Progenitor cell of endocrine pancreas (in vitro differentiated cells): ENCODE results near the gene RNF220. TPM values are rescaled to one million over a fixed set of nuclear protein-coding genes. Genes with fewer than 3 reads are reported as not detected.

Experiments
- DNase-seq: peaks from one replicate; pipeline ENCODE4 v3.0.0; 2021; ENCODE audit warnings: low spot score; ENCODE audit not compliant: unreplicated experiment
- H3K27ac Mint-ChIP-seq: 2 replicates; pipeline ENCODE4 v1.8.0; 2021; ENCODE audit warnings: mild to moderate bottlenecking, moderate library complexity, mixed read lengths
- H3K27me3 Mint-ChIP-seq: 2 replicates; pipeline ENCODE4 v1.8.0; 2021; ENCODE audit warnings: mixed read lengths
- H3K36me3 Mint-ChIP-seq: 2 replicates; pipeline ENCODE4 v1.8.0; 2022; ENCODE audit warnings: mixed read lengths; ENCODE audit not compliant: insufficient read depth
- H3K4me1 Mint-ChIP-seq: 2 replicates; pipeline ENCODE4 v1.8.0; 2021; ENCODE audit warnings: low read depth, mixed read lengths
- H3K4me3 Mint-ChIP-seq: 2 replicates; pipeline ENCODE4 v1.8.0; 2021; ENCODE audit warnings: low read depth, mild to moderate bottlenecking, moderate library complexity, mixed read lengths
- H3K9me3 Mint-ChIP-seq: 2 replicates; pipeline ENCODE4 v1.8.0; 2021; ENCODE audit warnings: low read depth, mixed read lengths
- CTCF ChIP-seq: fragments of 200-600 bp; sonication (generic); IDR thresholded peaks from one replicate; pipeline ENCODE4 v1.5.0; 2021; ENCODE audit warnings: antibody characterized with exemption, mild to moderate bottlenecking; ENCODE audit not compliant: unreplicated experiment
- total RNA-seq: library from RNA; stranded (reverse); gene quantifications from 2 replicates; pipeline ENCODE4 v1.2.1, GENCODE V29; 2021

Gene RNF220
- total RNA-seq, 1 donor from 2014 or later = 85.9 TPM

- H3K27ac Mint-ChIP-seq = no peak overlapping the region
- peaks cover under 1% of the 10 kb centered on the region for H3K9me3 Mint-ChIP-seq
- DNase-seq = no peak
- H3K4me1 Mint-ChIP-seq = peaks cover 14% of the 10 kb centered on the region
- no peaks in the 10 kb centered on the region for H3K36me3 Mint-ChIP-seq
- H3K27me3 Mint-ChIP-seq = peaks cover 58% of the 10 kb centered on the region
- TF ChIP-seq CTCF = no peak
- no peak overlapping the region for H3K4me3 Mint-ChIP-seq
Observed at GRCh38 chr1:44401256-44402228, 3.5 kb upstream of the RNF220 start.

DNA sequence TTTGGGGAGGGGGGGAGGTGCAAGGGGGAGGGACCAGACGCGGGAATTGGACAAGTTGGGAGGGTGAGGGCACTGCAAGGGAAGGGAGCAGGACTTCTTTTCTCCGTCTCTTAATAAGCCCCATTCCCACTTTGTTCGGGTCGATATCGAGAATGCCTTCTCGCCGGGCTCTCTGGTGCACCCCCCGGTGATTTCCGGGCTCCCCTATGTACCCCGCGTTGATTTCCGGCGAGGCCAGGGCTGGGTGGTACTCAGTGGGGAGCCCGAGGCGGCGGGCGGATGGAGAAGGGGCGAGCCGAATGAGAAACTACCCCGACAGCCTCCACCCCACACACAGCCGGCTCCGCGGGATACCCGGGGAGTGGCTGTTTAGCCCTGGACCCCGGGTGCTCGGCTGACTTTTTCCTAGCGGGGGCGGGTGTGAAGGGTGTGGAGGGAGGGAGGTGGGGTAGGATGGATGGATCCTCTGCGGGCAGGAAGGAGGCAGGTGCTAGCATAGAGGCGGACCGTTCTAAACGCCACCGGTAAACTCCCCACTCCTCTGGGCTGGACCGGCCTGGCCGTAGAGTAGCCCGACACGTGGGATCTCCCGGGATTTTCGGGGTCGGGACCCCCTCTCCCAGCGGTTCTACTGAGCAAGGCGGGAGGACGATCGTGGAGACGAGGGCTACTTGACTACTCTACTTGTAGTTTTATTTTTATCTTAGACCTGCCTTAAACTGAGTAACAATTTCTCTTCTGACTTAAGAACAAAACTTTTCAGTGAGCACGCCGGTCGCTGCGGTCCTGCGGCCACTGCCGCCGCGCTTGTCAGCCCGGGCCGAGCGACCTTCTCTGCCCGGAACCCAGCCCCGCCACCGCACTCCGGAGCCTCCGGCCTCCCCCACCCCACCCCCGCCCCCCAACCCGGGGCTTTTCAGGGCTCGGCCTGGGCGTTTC is 1.0 kb downstream of the RNF220 start:
- H3K4me3 Mint-ChIP-seq = peak overlapping the region; percentile 83
- no peaks in the 10 kb centered on the region for H3K9me3 Mint-ChIP-seq
- DNase-seq = peak; percentile 14
- H3K27ac Mint-ChIP-seq = peak overlapping the region; percentile 73
- peaks cover 34% of the 10 kb centered on the region for H3K27me3 Mint-ChIP-seq
- H3K36me3 Mint-ChIP-seq = no peaks in the 10 kb centered on the region
- TF ChIP-seq CTCF = no peak
- H3K4me1 Mint-ChIP-seq = peaks cover 18% of the 10 kb centered on the region

DNA sequence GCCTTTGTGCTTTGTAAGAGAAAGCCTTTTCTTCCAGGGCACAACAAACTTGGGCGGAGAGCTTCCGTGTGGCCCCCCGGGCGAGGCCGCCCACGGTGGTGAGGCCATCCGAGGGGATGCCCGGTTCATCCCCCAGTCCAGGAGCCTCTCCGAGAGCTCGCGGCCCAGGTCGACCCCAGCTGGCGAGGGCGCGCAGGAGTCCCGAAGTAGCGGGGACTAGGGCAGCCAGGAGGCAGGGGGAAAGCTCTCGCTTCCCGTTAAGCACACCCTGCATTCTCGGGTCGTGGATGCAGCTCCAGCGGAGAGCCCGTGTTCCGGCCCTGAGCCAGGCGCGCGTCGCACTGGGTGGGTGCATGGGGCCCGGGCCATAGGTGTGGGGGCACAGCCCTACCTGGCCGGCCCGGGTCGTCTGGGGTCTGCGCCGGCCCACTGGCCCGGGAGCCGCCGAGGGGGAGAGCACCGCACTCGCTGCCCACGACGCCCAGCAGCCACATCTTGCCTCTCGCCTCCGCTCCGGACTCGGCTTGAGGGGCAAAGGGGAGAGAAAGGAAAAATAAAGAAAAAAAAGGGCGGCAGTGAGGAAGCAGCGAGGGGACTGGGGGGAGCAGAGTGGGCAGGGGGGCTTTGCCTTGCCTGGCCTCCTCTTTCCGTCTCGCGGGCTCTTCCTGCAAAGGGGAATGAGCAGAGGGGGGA is 1.8 kb downstream of the RNF220 start:
- Mint-ChIP-seq H3K4me1 (peaks cover 18% of the 10 kb centered on the region), H3K36me3 (no peaks in the 10 kb centered on the region), H3K27ac (no peak overlapping the region), H3K27me3 (peaks cover 28% of the 10 kb centered on the region), H3K9me3 (no peaks in the 10 kb centered on the region), H3K4me3 (peak overlapping the region; percentile 33)
- no peak for TF ChIP-seq CTCF
- DNase-seq = peak; percentile 17

GRCh38 chr1:44407430-44408211 is 2.6 kb downstream of the RNF220 start:
- H3K4me1 Mint-ChIP-seq = peaks cover 18% of the 10 kb centered on the region
- DNase-seq = peak; percentile 25
- no peaks in the 10 kb centered on the region for H3K9me3 Mint-ChIP-seq
- H3K27me3 Mint-ChIP-seq = peaks cover 22% of the 10 kb centered on the region
- H3K36me3 Mint-ChIP-seq = no peaks in the 10 kb centered on the region
- peak overlapping the region; percentile 52 for H3K4me3 Mint-ChIP-seq
- H3K27ac Mint-ChIP-seq = peak overlapping the region; percentile 37
- no peak for TF ChIP-seq CTCF
